OCI-M1 (cell line): ENCODE measurements around the gene TMEM168.

Experiments used
- DNase-seq: peaks from one replicate; lab custom pipeline; 2025; lab: John Stamatoyannopoulos, UW

Gene TMEM168

DNA sequence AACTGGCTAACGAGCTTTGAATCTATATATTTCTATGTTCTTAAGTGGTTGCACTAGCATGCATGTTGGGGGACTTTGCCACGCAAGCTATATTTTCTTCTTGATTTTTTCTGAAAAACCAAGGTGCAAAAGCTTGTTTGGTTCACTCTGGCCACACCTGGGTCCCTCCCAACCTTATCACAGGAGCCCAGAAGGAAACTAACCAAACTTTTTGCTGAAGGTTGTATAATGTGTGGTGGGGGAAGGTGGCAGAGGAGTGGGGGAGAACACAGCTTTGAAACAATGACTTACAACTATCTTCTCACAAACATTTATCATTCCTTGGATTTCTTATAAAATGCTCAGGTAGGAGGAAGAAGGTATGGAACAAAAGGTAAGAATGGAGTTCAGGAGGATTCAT is 75.3 kb downstream of the TMEM168 start:
- DNase-seq: no peak
